HUES64 (cell line): Measurements from ENCODE around the gene PROSER3.

ENCODE experiments used
- H3K27ac ChIP-seq: 2 replicates; pipeline ENCODE4 v1.7.0; 2013; ENCODE audit warnings: low read depth, low read length, inconsistent platforms
- H3K27me3 ChIP-seq: 2 replicates; pipeline ENCODE4 v1.6.1; 2013; ENCODE audit warnings: mild to moderate bottlenecking, low read length; ENCODE audit not compliant: insufficient read depth
- H3K36me3 ChIP-seq: 2 replicates; pipeline ENCODE4 v1.6.1; 2013; ENCODE audit warnings: mild to moderate bottlenecking, low read length; ENCODE audit not compliant: insufficient read depth
- H3K4me1 ChIP-seq: 2 replicates; pipeline ENCODE4 v1.6.1; 2013; ENCODE audit warnings: mild to moderate bottlenecking, low read length, moderate library complexity; ENCODE audit not compliant: insufficient read depth
- H3K4me3 ChIP-seq: 2 replicates; pipeline ENCODE4 v1.5.1; 2013; ENCODE audit warnings: mild to moderate bottlenecking, low read length, moderate library complexity
- H3K9ac ChIP-seq: 2 replicates; pipeline ENCODE4 v1.6.1; 2013; ENCODE audit warnings: mild to moderate bottlenecking, low read depth, low read length
- H3K9me3 ChIP-seq: 2 replicates; pipeline ENCODE4 v1.6.1; 2013; ENCODE audit warnings: low read depth, low read length; ENCODE audit not compliant: insufficient read depth
- WGBS: fragments of 150-250, 120-280 bp; methylation state at CpG from one replicate; pipeline ENCODE4 v1.1.7; 2013; ENCODE audit warnings: missing lambda C conversion rate; 5-methylcytosine and 5-hydroxymethylcytosine counted together

PROSER3 gene

GRCh38 chr19:35784503-35785338 is 26.7 kb downstream of the PROSER3 start:
- H3K9ac ChIP-seq = peak overlapping the region; percentile 40; the same call in 1 of the 2 replicates
- no peaks in the 10 kb centered on the region for H3K9me3 ChIP-seq
- H3K27me3 ChIP-seq = no peaks in the 10 kb centered on the region
- no peaks in the 10 kb centered on the region for H3K4me1 ChIP-seq
- peak overlapping the region; percentile 53 for H3K4me3 ChIP-seq
- H3K27ac ChIP-seq = no peak overlapping the region
- WGBS = 12% methylated on average over 41 of the region's 45 CpGs
- no peaks in the 10 kb centered on the region for H3K36me3 ChIP-seq

- Histone ChIP-seq H3K27ac (no peak overlapping the region), H3K27me3 (no peaks in the 10 kb centered on the region), H3K9ac (peak overlapping the region; percentile 40; the same call in 1 of the 2 replicates)
Observed at GRCh38 chr19:35785339-35785627, 27.3 kb downstream of the PROSER3 start.

GRCh38 chr19:35786299-35787160 is 28.6 kb downstream of the PROSER3 start:
- no peaks in the 10 kb centered on the region for H3K27me3 ChIP-seq
- no peaks in the 10 kb centered on the region for H3K9me3 ChIP-seq
- 92% methylated on average over 31 of the region's 31 CpGs for WGBS
- H3K9ac ChIP-seq = no peak overlapping the region
- H3K4me1 ChIP-seq = no peaks in the 10 kb centered on the region
- H3K4me3 ChIP-seq = no peak overlapping the region
- H3K27ac ChIP-seq = no peak overlapping the region
- H3K36me3 ChIP-seq = no peaks in the 10 kb centered on the region

More at GRCh38 chr19:35785339-35785627, 27.3 kb downstream of the PROSER3 start:
- WGBS = 76% methylated on average over 10 of the region's 10 CpGs
- no peaks in the 10 kb centered on the region for H3K4me1 ChIP-seq
- H3K36me3 ChIP-seq = no peaks in the 10 kb centered on the region
- peak overlapping the region; percentile 48 for H3K4me3 ChIP-seq
- H3K9me3 ChIP-seq = no peaks in the 10 kb centered on the region

GRCh38 chr19:35787227-35787799 is 29.3 kb downstream of the PROSER3 start:
- no peaks in the 10 kb centered on the region for H3K9me3 ChIP-seq
- no peaks in the 10 kb centered on the region for H3K27me3 ChIP-seq
- no peak overlapping the region for H3K9ac ChIP-seq
- H3K4me3 ChIP-seq = no peak overlapping the region
- no peaks in the 10 kb centered on the region for H3K36me3 ChIP-seq
- 95% methylated on average over 15 of the region's 15 CpGs for WGBS
- no peak overlapping the region for H3K27ac ChIP-seq
- H3K4me1 ChIP-seq = no peaks in the 10 kb centered on the region

- no peak overlapping the region for H3K4me3 ChIP-seq
- no peak overlapping the region for H3K27ac ChIP-seq
- no peak overlapping the region for H3K9ac ChIP-seq
Observed at GRCh38 chr19:35788205-35788960, 30.4 kb downstream of the PROSER3 start.

GRCh38 chr19:35789195-35789977 is 31.4 kb downstream of the PROSER3 start:
- WGBS = 83% methylated on average over 11 of the region's 11 CpGs
- H3K27me3 ChIP-seq = no peaks in the 10 kb centered on the region; the same call in 1 of the 2 replicates
- H3K9ac ChIP-seq = no peak overlapping the region
- no peak overlapping the region for H3K4me3 ChIP-seq
- no peaks in the 10 kb centered on the region for H3K9me3 ChIP-seq
- no peak overlapping the region for H3K27ac ChIP-seq
- H3K4me1 ChIP-seq = no peaks in the 10 kb centered on the region
- no peaks in the 10 kb centered on the region for H3K36me3 ChIP-seq

More at GRCh38 chr19:35788205-35788960, 30.4 kb downstream of the PROSER3 start:
- Histone ChIP-seq H3K36me3 (no peaks in the 10 kb centered on the region), H3K4me1 (no peaks in the 10 kb centered on the region), H3K27me3 (no peaks in the 10 kb centered on the region; the same call in 1 of the 2 replicates), H3K9me3 (no peaks in the 10 kb centered on the region)
- WGBS = 83% methylated on average over 10 of the region's 12 CpGs

- H3K4me1 ChIP-seq = no peaks in the 10 kb centered on the region
- no peak overlapping the region for H3K27ac ChIP-seq
- H3K36me3 ChIP-seq = no peaks in the 10 kb centered on the region
- no peak overlapping the region for H3K9ac ChIP-seq
- WGBS = 91% methylated on average over 19 of the region's 19 CpGs
- H3K4me3 ChIP-seq = no peak overlapping the region
- no peaks in the 10 kb centered on the region for H3K9me3 ChIP-seq
- H3K27me3 ChIP-seq = peaks cover under 1% of the 10 kb centered on the region
Observed at GRCh38 chr19:35789978-35790944, 32.3 kb downstream of the PROSER3 start.

- Histone ChIP-seq H3K27ac (no peak overlapping the region), H3K4me3 (no peak overlapping the region), H3K27me3 (peaks cover 9% of the 10 kb centered on the region), H3K4me1 (no peaks in the 10 kb centered on the region), H3K9me3 (no peaks in the 10 kb centered on the region), H3K36me3 (no peaks in the 10 kb centered on the region), H3K9ac (no peak overlapping the region)
- WGBS = 78% methylated on average over 20 of the region's 20 CpGs
Observed at GRCh38 chr19:35790981-35791813, 33.2 kb downstream of the PROSER3 start.

- Histone ChIP-seq H3K9ac (no peak overlapping the region), H3K4me1 (peaks cover under 1% of the 10 kb centered on the region; the same call in 1 of the 2 replicates), H3K36me3 (no peaks in the 10 kb centered on the region), H3K4me3 (no peak overlapping the region), H3K27ac (no peak overlapping the region), H3K27me3 (peaks cover 16% of the 10 kb centered on the region), H3K9me3 (no peaks in the 10 kb centered on the region)
- 91% methylated on average over 9 of the region's 9 CpGs for WGBS
Observed at GRCh38 chr19:35791814-35792279, 33.9 kb downstream of the PROSER3 start.
